GM12891 (cell line): ENCODE results near the gene PRSS38.

ENCODE experiments used
- PAX5 ChIP-seq: IDR thresholded peaks from 2 replicates; pipeline ENCODE4 v1.6.1; 2011; ENCODE audit warnings: low read length, moderate library complexity, mild to moderate bottlenecking; ENCODE audit not compliant: insufficient read depth, severe bottlenecking
- POLR2A ChIP-seq: IDR thresholded peaks from 2 replicates; pipeline ENCODE4 v1.6.1; 2011; ENCODE audit warnings: low read depth, low read length, control low read depth
- POLR2AphosphoS5 ChIP-seq: IDR thresholded peaks from 2 replicates; pipeline ENCODE4 v1.6.1; 2011; ENCODE audit warnings: low read depth, low read length, control low read depth
- TAF1 ChIP-seq: IDR thresholded peaks from 2 replicates; pipeline ENCODE4 v1.6.1; 2011; ENCODE audit warnings: low read depth, low read length, control low read depth

DNA sequence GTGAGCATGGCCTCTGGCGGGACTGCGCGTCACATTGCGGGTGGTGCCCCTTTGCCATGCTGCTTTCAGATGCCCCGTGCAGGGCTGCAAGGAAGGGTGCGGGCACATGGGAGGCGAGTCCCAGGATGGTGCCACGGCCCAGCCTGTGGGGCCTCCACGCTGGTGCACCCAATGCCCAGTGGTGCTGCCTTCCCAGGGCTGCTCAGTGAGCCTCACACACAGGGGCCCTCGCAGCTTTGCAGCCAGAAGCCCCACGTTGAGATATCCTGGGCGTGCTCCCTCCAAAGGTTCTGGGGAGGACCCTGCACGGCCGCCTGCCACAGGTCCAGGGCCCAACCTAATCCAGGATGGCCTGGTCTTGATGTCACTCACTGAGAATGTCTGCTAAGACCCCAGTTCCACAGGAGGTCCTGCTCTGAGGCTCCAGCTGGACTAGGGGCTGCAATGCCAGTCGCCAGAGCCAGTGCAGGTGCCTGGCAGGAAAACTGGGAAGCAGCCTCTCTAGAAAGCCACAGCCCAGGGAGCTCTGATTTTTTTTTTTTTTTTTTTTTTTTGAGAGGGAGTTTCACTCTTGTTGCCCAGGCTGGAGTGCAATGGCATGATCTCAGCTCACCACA lies 34.1 kb upstream of the PRSS38 start:
- TF ChIP-seq POLR2AphosphoS5 (no peak), POLR2A (no peak), TAF1 (no peak), PAX5 (no peak)
